ENCODE data around the gene THAP3. TPM values are rescaled to one million over a fixed set of nuclear protein-coding genes. Genes with fewer than 3 reads are reported as not detected.
"Not testable (repeated sequence)": the region's sequence is repeated elsewhere in the genome, so short reads cannot be mapped to it uniquely, and the experiment has no call there.

THAP3 gene
- total RNA-seq, 5 donors from 2014 or later (not counting 1 experiment from before 2014, with no cell fraction given) = 12.8 to 37.1 (median 26.1) TPM

- Histone ChIP-seq H3K9me3 (no peaks in the 10 kb centered on the region), H3K4me3 (ENCODE audit: control insufficient read depth in 1 of 2, extremely low read depth in 1 of 2, low read length in 1 of 2) (no peak overlapping the region), H3K4me1 (ENCODE audit: control insufficient read depth in 1 of 2, extremely low read depth in 1 of 2, insufficient read depth in 2 of 2, low read length in 2 of 2) (peaks cover 0 to 5% of the 10 kb centered on the region in 2 experiments), H3K36me3 (ENCODE audit: control insufficient read depth in 2 of 2, extremely low read depth in 1 of 2, insufficient read depth in 1 of 2, low read length in 1 of 2) (peaks cover 28 to 72% of the 10 kb centered on the region in 2 donors), H3K27ac (ENCODE audit: low read length) (no peak overlapping the region), H3K27me3 (replicated peaks in 1 of 2; ENCODE audit: control insufficient read depth in 2 of 2, extremely low read depth in 1 of 2, insufficient read depth in 2 of 2, low read length in 1 of 2) (no peaks in the 10 kb centered on the region)
- Mint-ChIP-seq H3K27ac (no peak overlapping the region), H3K9me3 (no peaks in the 10 kb centered on the region), H3K27me3 (no peaks in the 10 kb centered on the region), H3K4me1 (peaks cover 4 to 7% (median 4%) of the 10 kb centered on the region in 3 donors), H3K4me3 (no peak overlapping the region), H3K36me3 (peaks cover 25% of the 10 kb centered on the region)
- no peak for DNase-seq
- ATAC-seq (replicated peaks in 1 of 4) = no peak
- CTCF ChIA-PET = no interaction called here
- POLR2A ChIA-PET = interaction anchor here in 1 of 2 donors (0.5 to 0.6 kb wide), 2 partner anchors 11 to 173 kb away, joined by 8 to 12 read pairs; no protein-coding TSS in a partner anchor
- WGBS (ENCODE audit: insufficient coverage) = 96% methylated on average over 27 of the region's 30 CpGs
These were observed 8.2 kb downstream of the THAP3 start for GRCh38 chr1:6632588-6633514.

GRCh38 chr1:6634371-6635052 is 9.8 kb downstream of the THAP3 start:
- Mint-ChIP-seq H3K36me3 (peaks cover 25% of the 10 kb centered on the region), H3K4me1 (peaks cover 0 to 2% (median under 1%) of the 10 kb centered on the region in 3 donors), H3K27ac (no peak overlapping the region), H3K9me3 (no peaks in the 10 kb centered on the region), H3K27me3 (no peaks in the 10 kb centered on the region), H3K4me3 (no peak overlapping the region)
- DNase-seq (peak in 19 of 35 experiments; percentile 10 to 53 (median 32)), ATAC-seq (replicated peaks in 1 of 4) (peak; percentile 47 to 72 (median 67))
- no peaks in the 10 kb centered on the region for H3K9me3 ChIP-seq
- no peak overlapping the region for H3K4me3 ChIP-seq (ENCODE audit: control insufficient read depth in 1 of 2, extremely low read depth in 1 of 2, low read length in 1 of 2)
- ChIA-PET POLR2A (no interaction called here), CTCF (no interaction called here)
- 85% methylated on average over 29 of the region's 29 CpGs for WGBS (ENCODE audit: insufficient coverage)
- H3K36me3 ChIP-seq (ENCODE audit: control insufficient read depth in 2 of 2, extremely low read depth in 1 of 2, insufficient read depth in 1 of 2, low read length in 1 of 2) = peaks cover 29 to 66% of the 10 kb centered on the region in 2 donors
- no peaks in the 10 kb centered on the region for H3K4me1 ChIP-seq (ENCODE audit: control insufficient read depth in 1 of 2, extremely low read depth in 1 of 2, insufficient read depth in 2 of 2, low read length in 2 of 2)
- no peak overlapping the region for H3K27ac ChIP-seq (ENCODE audit: low read length)
- H3K27me3 ChIP-seq (replicated peaks in 1 of 2; ENCODE audit: control insufficient read depth in 2 of 2, extremely low read depth in 1 of 2, insufficient read depth in 2 of 2, low read length in 1 of 2) = no peaks in the 10 kb centered on the region

GRCh38 chr1:6635161-6635909 is 10.7 kb downstream of the THAP3 start:
- POLR2A ChIA-PET = no interaction called here
- H3K36me3 ChIP-seq (ENCODE audit: control insufficient read depth in 2 of 2, extremely low read depth in 1 of 2, insufficient read depth in 1 of 2, low read length in 1 of 2) = peaks cover 34 to 66% of the 10 kb centered on the region in 2 donors
- CTCF ChIA-PET = no interaction called here
- 90% methylated on average over 9 of the region's 20 CpGs for WGBS (ENCODE audit: insufficient coverage)
- no peaks in the 10 kb centered on the region for H3K27me3 ChIP-seq (replicated peaks in 1 of 2; ENCODE audit: control insufficient read depth in 2 of 2, extremely low read depth in 1 of 2, insufficient read depth in 2 of 2, low read length in 1 of 2)
- H3K4me3 ChIP-seq (ENCODE audit: control insufficient read depth in 1 of 2, extremely low read depth in 1 of 2, low read length in 1 of 2) = no peak overlapping the region
- no peaks in the 10 kb centered on the region for H3K9me3 ChIP-seq
- H3K27ac ChIP-seq (ENCODE audit: low read length) = no peak overlapping the region
- H3K27ac Mint-ChIP-seq = no peak overlapping the region
- H3K36me3 Mint-ChIP-seq = peaks cover 21% of the 10 kb centered on the region
- no peaks in the 10 kb centered on the region for H3K4me1 Mint-ChIP-seq
- H3K9me3 Mint-ChIP-seq = no peaks in the 10 kb centered on the region
- no peaks in the 10 kb centered on the region for H3K4me1 ChIP-seq (ENCODE audit: control insufficient read depth in 1 of 2, extremely low read depth in 1 of 2, insufficient read depth in 2 of 2, low read length in 2 of 2)
- no peak for ATAC-seq (replicated peaks in 1 of 4)
- no peak for DNase-seq
- H3K27me3 Mint-ChIP-seq = no peaks in the 10 kb centered on the region
- H3K4me3 Mint-ChIP-seq = no peak overlapping the region

GRCh38 chr1:6635910-6636760 is 11.5 kb downstream of the THAP3 start:
- no peak overlapping the region for H3K27ac Mint-ChIP-seq
- CTCF ChIA-PET = interaction anchor here in 1 of 2 donors (0.6 kb wide), 1 partner anchor 1348 kb away, joined by 4 read pairs; no protein-coding TSS in a partner anchor

GRCh38 chr1:6636778-6637177 is 12.1 kb downstream of the THAP3 start:
- H3K36me3 ChIP-seq (ENCODE audit: control insufficient read depth in 2 of 2, extremely low read depth in 1 of 2, insufficient read depth in 1 of 2, low read length in 1 of 2) = peaks cover 34 to 67% of the 10 kb centered on the region in 2 donors
- H3K9me3 Mint-ChIP-seq; ATAC-seq (replicated peaks in 1 of 4); H3K4me1 ChIP-seq (ENCODE audit: control insufficient read depth in 1 of 2, extremely low read depth in 1 of 2, insufficient read depth in 2 of 2, low read length in 2 of 2); H3K4me3 Mint-ChIP-seq; H3K27me3 Mint-ChIP-seq; H3K4me3 ChIP-seq (ENCODE audit: control insufficient read depth in 1 of 2, extremely low read depth in 1 of 2, low read length in 1 of 2); H3K9me3 ChIP-seq; POLR2A ChIA-PET; H3K27ac ChIP-seq (ENCODE audit: low read length); H3K27me3 ChIP-seq (replicated peaks in 1 of 2; ENCODE audit: control insufficient read depth in 2 of 2, extremely low read depth in 1 of 2, insufficient read depth in 2 of 2, low read length in 1 of 2); DNase-seq; H3K4me1 Mint-ChIP-seq; H3K27ac Mint-ChIP-seq: not testable (repeated sequence)
- H3K36me3 Mint-ChIP-seq = peaks cover 23% of the 10 kb centered on the region
- WGBS (ENCODE audit: insufficient coverage) = 93% methylated on average over 6 of the region's 6 CpGs
- CTCF ChIA-PET = interaction anchor here in 1 of 2 donors (0.6 kb wide), 1 partner anchor 1349 kb away, joined by 4 read pairs; no protein-coding TSS in a partner anchor

More at GRCh38 chr1:6635910-6636760, 11.5 kb downstream of the THAP3 start:
- POLR2A ChIA-PET = no interaction called here
- peaks cover 34 to 65% of the 10 kb centered on the region in 2 donors for H3K36me3 ChIP-seq (ENCODE audit: control insufficient read depth in 2 of 2, extremely low read depth in 1 of 2, insufficient read depth in 1 of 2, low read length in 1 of 2)
- no peak for ATAC-seq (replicated peaks in 1 of 4)
- no peaks in the 10 kb centered on the region for H3K4me1 ChIP-seq (ENCODE audit: control insufficient read depth in 1 of 2, extremely low read depth in 1 of 2, insufficient read depth in 2 of 2, low read length in 2 of 2)
- H3K27me3 ChIP-seq (replicated peaks in 1 of 2; ENCODE audit: control insufficient read depth in 2 of 2, extremely low read depth in 1 of 2, insufficient read depth in 2 of 2, low read length in 1 of 2) = no peaks in the 10 kb centered on the region
- Mint-ChIP-seq H3K36me3 (peaks cover 20% of the 10 kb centered on the region), H3K9me3 (no peaks in the 10 kb centered on the region), H3K4me1 (no peaks in the 10 kb centered on the region), H3K27me3 (no peaks in the 10 kb centered on the region), H3K4me3 (no peak overlapping the region)
- DNase-seq = no peak
- H3K27ac ChIP-seq (ENCODE audit: low read length) = no peak overlapping the region
- 93% methylated on average over 13 of the region's 16 CpGs for WGBS (ENCODE audit: insufficient coverage)
- no peaks in the 10 kb centered on the region for H3K9me3 ChIP-seq
- no peak overlapping the region for H3K4me3 ChIP-seq (ENCODE audit: control insufficient read depth in 1 of 2, extremely low read depth in 1 of 2, low read length in 1 of 2)
